Activated naive CD4-positive, alpha-beta T cell treated with anti-CD3 and anti-CD28 coated beads, Interleukin-2, amount 50 U/mL, for 16 hours (primary cell): ENCODE measurements around the gene FZD7.
A peak's percentile ranks its signal among the peaks of the same experiment; 100 is the strongest.

Experiments
- DNase-seq: peaks from one replicate; pipeline ENCODE4 v3.0.0-alpha.2; 2020

Gene FZD7

DNA sequence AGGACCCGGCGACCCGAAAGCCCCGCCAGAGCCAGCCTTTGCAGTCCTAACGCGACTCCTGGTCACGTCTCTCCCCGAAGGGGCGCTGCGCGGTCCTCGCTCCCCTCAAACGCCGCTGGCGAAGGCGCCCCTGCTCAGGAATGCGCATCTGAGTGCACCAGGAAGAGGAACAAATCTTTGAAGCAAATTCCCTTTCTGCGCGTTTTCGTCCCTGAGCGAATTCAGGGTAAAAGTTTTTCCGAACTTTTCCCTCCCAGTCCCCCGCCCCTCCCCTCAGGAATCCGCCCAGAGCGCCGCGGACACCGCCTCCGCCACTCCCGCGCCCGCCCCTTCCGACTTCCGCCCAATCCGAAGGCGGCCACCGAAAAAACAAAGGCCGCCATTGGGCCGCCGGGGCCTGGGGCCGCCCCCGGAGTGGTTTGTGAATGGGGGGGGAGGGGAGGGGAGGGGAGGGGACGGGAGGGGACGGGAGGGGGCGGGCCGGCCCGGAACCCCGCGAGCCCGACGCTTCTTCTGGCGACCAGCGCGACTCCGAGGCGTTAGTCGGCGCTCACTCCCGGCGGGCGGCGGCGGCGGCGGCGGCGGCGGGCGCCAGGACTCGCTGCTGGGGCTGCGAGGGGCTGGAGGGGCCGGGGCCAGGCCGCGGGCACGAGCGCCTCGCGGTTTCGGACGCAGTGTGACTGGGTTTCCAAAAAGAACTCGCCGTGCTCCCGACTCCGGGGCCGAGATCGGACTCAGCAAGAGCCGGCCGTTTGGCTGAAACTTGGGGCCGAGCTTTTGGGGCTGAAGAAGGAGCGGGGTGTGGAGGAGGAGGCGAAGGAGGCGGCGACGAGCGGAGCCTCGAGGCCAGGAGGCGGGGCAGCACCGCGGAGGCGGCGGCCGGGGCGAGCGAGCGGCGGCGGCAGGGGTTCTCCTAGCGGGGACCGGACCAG is at the start of gene FZD7:
FZD7 (plus strand) TSS at position 539 of the 932 bp plus-strand sequence. CDS start 793 bp downstream, outside the sequence.
- DNase-seq, result peak; percentile 87

DNA sequence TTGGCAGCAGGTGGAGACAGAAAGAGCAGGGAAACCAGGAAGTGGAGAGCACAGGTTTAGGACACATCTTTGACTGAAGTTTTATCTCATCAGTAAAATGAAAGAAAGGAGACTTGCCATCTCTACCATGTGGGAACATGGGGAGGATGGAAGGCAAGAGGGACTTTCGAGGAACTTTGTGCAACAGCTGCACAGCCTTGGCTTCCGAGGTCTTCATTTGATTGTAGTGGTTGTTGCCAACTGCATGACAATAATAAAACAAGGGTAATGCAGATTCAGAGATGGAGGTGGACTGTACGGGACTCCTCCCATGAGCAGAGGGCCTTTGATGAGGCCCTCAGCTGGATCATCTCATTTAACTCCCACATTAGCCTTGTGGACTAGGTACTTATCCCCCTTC is 49.3 kb upstream of the FZD7 start:
- no peak for DNase-seq

DNA sequence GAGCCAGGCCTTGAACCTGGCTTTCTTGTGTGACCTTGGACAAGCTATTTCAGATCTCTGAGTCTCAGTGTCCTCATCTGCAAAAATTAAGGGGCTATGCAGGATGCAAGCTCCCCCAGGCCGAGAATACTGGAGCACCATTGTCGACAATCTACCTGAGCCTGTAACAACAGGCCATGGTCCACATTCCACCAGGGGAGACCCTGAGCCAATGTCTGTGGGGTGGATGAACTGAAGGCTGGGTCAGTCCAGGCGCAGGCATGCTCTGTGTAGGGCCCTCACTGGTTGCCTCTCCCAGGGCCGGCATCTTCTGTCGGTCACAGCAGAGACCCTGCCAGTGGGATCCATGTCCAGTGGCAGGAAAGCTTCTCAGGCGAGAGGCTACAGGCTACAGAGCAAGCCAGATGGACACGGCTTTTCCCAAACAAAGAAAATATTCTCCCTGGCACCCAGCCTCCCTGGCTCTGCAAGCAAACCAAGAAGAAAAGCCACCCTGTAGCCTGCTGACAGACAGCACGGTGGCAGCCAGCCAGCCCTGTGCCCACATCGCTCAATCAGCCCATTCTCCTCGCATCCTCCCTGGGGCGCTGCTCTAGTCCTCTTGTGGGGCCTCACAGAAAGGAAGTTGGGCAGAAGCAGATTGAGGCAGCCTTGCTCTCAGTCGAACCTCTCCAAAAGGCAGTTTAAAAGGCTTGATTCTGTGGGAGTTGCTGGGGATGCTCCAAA is 48.7 kb upstream of the FZD7 start:
- DNase-seq, result no peak

DNA sequence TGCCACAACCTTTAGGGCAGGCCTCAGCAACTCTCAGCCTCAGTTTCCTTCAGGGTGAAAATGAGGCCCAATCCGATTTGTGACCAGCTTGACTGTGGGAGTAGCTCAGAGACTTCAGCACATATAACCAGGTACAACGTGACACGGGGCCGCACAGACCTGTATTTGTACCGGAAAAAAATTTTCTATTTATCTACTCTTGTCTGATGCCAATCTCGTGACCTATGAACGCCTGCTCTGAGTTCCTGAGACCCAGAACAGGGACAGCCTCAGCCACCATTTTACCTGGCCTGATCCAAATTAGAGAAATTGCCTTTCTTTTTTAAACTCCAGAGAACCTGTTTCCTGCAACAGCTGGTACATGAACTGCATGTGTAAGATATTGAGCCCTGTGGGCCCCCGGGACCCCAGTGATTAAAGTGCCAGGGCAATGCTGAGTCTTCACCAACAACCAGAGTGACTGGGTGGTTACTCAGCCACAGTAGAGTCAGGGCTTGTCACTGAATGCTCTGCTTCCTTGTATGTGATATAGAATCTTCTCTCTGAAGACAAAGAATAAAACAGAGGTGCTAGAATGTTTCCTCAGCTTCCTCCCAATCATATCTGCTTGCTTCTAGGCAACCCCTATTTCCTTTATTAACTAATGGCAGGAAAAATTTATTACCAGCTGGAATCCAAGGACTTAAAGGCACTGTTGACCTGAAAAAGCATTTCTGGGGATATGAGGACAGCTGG is 47.8 kb upstream of the FZD7 start:
- DNase-seq, result no peak

DNA sequence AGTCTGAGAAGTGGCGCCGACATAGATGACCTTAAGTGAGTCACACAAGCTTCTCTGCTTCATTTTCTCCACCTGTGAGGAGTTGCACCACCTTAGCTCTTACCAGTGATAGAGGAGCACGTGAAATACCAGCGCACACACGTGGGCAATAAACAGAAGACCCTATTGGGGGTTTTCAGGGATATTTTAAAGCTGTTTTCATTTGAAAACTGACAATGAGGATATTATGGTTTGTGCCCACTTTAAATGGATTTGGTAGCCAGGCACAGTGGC is 47.3 kb upstream of the FZD7 start:
- no peak for DNase-seq

DNA sequence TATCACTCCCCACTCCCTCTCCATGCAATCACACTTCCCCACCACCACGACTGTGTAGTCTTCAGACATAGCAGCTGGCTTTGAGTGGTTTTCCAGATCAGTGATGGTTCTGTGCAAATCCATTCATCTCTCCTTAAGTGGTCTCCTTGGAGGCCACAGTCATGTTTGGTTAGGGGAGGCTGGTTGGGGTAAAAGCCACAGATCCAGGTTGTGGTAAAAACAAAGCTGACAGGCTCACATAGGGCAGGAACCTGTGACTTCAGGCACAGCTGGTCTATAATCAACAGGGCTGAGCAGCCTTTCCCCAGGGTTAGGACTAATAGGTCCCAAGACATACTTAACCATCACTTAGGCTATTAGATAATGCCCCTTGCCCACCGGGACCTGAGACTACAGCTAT is 46.2 kb upstream of the FZD7 start:
- no peak for DNase-seq

DNA sequence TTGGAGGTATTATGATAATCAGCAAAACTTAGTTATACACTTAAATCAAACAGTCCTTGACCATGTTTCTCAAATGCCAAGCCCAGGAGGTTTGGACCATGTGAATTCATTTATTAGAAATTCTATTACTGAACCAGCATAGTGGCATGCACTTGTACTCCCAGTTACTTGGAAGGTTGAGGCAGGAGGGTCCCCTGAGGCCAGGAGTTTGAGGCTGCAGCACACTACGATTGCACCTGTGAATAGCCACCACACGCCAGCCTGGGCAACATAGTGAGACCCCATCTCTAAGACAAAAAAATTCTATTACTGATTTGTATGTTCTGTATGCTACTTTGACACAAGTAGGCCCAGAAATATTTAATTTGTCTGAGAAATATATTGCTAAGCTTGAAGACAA is 43.6 kb upstream of the FZD7 start:
- DNase-seq, result no peak

DNA sequence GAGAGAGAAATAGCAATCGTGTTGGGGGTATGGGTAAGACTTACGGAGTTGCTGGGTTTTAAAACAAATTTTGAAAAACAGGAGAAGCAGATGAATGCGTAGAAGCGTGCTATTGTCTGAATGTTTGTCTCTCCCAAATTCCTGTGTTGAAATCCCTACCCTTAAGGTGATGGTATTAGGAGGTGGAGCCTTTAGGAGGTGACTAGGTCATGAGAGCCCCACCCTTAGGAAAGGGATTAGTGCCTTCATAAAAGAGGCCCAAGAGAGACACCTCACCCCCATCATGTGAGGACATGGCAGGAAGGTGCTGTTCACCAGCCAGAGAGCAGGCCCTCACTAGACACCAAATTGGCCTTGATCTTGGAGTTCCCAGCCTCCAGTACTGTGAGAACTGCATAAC is 40.7 kb upstream of the FZD7 start:
- no peak for DNase-seq

DNA sequence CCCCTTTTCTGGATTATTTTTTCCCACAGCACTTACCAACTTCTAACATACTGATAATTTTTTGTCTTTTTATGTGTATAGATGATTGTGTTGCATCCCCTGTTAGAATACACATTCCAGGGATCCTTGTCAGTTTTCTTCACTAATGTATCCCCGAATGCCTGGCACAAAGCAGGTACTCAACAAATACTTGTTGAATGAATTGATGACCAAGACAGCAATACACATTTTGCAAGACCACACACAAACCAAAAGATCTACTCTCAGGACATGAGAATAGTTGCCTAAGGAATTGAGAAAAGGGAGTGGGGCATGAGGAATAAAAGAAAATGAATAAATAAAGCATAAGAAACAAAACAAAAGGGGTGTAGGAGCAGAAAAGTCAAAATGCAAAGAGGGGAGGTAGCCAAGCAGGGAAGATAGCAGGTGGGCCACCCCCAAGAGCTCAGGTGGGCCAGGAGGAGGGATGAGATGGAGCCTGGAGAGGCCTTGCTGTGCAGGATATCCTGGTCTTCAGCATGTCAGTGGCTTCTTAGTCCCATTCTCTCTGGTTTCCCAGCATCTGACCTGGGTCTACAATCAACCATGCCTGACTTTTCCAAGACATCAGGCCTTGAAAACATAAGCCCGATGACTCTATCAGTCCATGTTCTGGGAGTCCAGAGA is 38.5 kb upstream of the FZD7 start:
- DNase-seq, result no peak

DNA sequence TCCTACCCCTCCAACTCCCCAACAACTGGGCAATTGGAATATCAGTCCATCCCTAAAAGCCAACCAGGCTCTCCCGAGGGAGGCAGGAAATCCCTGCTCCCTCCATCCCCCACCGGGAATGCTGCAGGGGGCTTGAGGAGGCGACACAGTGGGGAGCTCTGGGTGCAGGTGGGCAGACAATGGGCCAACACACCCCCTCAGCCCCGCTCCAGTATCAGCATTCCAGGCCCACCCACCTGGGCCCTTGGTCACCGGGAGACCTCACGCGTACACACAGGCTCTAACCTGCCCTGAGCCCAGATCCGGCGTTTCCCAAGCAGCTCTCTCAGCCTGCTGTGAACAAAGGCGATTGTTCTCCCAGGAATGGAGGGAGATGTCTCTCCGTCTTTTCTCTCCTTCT is 37.6 kb upstream of the FZD7 start:
- DNase-seq, result no peak

DNA sequence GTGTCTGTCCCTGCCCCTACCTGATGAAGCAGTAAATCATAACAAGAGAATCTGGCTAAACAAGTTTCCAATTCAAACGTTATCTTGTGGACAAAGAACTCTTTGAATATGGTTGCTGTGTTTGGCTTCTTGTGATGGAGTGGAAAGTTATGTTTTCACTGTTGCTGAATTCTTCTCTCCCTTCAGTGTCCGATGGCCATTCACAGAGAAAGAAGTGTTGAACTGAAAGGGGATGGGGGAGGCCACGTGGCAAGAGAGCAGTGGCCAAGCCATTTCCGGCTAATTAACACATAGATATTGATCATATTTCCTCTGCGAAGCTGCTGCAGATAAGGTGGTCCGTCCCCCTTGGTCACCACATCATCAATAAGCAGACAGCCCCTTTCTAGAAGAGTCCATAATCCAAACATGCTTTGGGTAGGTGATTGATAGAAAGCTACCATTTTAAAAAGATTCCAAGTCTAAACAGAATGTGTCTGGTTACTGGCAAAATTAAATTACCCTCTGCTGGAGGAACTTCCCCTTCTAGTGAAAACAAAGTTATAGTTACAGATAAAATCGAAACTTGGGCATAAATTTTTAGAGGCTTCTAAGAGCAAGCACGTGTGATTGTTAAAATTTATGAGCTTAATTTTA is 36.9 kb upstream of the FZD7 start:
- no peak for DNase-seq

DNA sequence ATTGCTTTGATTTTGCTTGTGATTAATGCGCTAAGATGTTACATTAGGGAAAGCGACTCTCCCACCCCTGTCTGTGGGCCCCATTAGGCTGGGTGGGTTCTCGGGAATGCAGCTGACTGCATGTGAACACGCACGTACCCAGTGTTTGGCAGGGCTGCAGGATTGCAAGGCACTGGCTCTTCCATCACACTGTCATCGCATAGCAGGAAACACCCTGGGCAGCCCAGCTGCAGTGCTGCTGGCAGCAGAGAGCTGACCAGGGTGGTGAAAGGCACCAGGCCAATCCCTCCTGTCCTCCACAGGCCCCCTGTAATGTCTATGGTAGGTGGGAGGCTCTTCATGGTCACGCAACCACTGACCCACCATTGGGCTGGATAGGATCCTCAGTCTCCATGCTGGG is 34.4 kb upstream of the FZD7 start:
- no peak for DNase-seq

DNA sequence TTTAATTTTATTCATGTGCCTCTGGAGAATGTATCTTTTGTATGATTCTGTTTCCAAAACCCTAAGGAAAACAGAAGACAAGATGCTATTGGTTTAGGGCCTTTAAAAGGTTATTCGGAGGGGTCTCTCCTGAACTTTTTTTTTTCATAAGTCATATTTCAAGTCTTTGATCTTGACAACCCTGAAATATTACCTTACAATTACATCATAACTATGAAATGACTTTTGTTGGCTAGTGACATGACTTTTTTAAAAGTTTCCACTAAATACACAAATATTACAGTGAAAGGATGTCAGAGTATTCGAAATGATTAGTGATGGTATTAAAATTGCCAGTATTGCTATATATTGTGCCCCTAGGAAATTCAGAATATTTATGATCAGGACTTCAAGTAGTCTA is 31.8 kb upstream of the FZD7 start:
- DNase-seq, result no peak

DNA sequence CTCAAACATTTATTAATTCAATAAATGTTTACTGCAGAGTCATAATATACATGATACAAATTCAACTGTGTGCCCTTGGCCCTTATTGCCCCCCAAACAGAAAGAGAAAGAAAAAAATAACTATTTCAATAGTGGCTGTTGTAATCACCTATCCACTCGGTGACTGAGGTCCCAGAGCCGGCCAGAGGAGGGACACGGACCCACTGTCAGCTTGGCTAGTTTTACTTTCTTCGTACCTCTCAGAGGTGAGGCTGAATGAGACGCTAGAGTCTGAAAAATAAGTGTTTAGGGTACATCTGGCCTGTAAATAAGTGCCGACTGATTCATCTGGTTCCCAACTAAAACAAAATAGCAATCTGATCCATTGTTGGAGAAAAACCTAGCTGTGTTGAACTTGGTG is 31.3 kb upstream of the FZD7 start:
- no peak for DNase-seq

DNA sequence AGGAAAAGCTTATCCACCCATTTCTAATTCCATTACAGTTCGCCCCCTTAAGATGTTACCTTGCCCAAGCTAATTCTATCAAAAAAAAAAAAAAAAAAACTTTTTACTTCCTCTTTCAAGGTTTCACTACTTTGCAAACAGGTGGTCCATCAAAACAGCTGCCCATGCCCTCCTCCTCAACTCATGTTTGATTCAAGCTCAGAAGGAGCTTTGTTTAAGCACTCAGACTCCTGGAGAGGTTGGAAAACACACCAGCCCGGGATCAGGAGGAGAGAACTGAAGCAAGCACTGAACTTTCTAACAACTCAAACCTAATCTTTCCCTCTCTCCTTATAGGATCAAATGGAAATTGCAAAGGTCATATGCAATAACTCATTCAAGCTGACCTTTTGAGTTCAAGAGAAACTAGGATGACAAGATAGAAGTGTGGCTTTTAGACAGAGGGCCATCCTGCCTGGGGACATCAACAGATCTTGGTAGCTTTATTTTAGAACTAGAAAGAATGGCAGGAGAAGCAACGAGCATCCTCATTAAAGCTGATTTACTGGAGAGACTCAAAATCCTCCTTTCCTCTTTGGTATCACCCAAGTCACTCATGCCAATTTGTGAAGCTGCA is 28.3 kb upstream of the FZD7 start:
- no peak for DNase-seq

DNA sequence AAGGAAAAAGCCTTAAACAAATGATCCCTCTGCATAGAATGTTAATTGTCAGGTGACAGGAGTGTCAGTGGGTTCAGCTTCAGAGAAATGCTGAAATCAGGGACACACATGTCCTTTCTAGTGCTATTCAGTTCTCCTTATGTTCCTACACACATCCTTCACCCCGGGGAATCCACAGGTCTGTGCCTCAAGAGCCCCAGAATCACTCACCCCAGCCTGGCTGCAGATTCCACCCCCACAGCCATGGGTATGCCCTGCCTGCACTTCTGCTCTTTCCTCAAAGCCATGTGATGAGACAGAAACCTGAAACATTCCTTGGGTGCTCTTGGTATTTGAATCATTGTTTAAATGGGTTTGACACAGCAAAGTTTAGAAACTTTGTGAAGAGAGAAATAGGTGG is 27.4 kb upstream of the FZD7 start:
- DNase-seq, result no peak

DNA sequence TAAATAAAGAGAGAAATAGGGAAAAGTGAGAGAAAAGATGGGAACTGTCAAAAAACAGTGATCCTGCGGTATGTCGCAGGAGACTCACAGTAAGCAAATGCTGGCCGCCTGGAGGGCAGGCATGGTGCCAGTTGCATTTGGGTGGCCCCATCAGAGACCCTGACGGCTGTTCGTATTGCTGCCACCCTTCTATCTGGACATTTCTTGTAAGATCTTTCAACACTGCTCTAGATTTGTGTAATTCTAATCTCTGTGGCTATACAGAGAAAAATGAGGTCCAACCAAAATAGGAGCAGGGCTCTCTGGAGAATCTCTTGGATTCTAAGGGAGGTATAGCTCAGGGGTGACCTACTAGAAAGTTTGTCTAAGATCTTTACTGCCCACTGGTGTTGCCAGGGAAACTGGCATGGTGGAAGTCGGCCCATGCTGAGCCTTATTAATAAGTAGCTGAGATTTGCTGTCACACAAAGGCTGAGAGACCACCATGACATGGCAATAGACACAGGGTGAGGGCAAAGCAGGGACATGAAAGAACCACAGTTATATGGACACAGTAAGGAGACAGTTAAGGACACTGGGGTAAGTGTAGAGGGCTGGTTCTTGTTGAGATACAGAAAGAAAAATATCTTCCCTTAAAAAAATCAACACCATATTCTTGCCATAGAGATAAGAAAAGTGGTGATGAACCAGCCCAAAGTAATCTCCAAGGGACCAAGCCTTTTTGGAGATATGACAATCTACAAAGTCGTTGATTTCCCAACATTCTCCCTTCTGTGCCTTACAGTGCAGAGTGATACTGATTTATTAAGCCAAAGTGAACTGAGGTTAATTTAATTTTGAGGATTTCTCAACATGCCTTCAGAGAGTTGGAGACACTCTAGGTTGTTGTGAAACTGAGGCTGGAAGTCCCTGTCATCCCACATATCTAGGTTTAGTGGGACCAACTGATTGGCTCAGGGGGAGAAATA is 26.4 kb upstream of the FZD7 start:
- no peak for DNase-seq

DNA sequence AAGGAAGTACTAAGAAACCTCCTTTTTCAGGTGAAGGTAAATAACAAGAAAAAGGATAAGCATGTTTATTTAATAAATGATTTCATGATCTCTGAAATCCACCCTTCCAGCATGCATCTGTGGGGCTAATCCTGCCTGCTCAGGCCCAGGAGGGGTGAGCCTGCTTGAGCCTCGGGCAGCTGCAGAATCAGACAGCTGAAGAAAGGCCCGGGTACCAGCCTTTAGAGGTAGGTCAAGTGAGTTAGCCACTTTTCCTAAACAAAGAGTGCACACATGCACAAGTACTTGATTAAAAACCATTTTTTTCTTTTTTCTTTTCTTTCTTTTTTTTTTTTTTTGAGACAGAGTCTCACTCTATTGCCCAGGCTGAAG is 25.7 kb upstream of the FZD7 start:
- DNase-seq, result no peak

DNA sequence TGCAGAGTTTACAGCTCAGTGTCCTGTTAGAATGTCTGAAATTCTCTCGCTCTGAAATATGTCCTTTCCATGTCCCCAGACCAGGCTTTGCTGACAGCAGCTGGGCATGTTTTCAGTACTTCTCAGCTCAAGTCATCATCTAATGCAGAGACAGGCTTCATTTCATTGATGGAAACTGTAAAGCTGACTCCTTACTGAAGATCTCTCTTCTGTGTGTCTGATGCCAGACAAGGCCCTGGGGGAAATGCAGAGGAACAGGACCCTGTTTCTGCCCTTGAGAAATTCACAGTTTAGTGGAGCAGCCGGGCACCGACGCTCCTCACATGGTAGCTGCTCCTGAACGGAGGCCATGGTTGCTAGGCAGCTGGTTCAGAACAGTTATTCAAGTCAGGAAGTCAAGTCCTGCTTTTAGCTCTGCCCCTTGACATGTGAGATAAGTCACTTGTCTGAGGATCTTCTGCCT is 24.6 kb upstream of the FZD7 start:
- no peak for DNase-seq

DNA sequence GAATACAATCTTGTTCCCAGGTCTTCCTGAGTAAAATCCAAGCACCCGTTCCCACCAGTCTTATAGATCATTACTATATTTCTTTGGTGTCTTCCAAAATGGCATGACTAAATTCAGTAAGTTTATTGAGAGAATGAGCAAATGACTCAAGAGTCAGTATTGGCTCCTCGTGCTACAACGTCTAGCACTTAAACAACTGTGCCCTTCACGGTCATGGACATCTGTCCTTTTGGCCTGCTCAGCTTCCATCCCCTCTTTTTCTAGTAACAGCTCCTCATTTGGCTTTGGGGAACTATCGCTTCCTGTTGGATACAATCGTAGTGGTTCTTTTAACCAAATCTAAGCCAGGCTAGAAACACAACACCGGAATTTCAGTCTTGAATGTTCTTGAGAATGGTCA is 24.1 kb upstream of the FZD7 start:
- DNase-seq, result no peak

DNA sequence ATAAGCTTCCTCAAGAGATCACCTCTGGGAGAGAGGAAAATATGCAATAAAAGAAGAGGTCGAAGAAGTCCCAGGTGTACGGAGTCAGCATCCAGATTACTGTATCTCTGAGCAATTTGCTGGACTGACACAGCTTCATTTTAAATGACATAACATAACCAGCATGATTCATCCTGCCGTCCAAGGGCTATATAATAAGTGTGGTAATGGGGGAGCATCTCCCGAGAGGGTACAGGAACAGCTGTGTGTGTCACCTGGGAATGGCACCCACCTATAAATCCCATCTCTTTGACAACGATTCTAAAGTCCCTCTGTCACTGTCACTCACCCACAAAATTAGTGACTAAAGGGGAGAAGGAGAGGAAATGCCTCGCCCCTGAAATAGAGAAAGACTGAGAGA is 19.3 kb upstream of the FZD7 start:
- no peak for DNase-seq
